HK-2 (cell line): ENCODE data around the gene SLC12A5.
A peak's percentile ranks its signal among the peaks of the same experiment; 100 is the strongest.
"Not testable (repeated sequence)": the region's sequence is repeated elsewhere in the genome, so short reads cannot be mapped to it uniquely, and the experiment has no call there.

Experiments used
- DNase-seq: peaks from one replicate; pipeline ENCODE4 v3.0.0-alpha.2; 2018; ENCODE audit not compliant: unreplicated experiment

Gene SLC12A5

GRCh38 chr20:46077642-46078305, 48.8 kb downstream of the SLC12A5 start:
- no peak for DNase-seq

- no peak for DNase-seq
Observed at GRCh38 chr20:46078954-46079353, 49.9 kb downstream of the SLC12A5 start.

DNA sequence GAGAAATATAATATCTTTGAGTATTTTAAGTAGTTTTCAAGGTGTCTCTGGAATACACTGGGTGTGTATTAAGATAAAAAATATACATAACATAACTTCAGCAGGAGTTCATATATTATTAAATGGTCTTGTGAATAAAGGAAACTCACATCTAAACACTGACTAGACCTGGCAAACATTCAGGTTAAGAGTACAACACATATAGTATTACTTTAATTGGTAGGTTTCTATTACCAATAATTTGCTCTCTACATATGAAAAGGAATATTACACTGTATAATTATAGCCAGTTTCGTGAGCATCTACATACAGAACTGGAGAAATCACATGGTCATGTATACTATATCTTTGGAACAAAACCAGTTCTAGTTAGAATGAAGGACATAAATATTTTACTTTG, 52.1 kb downstream of the SLC12A5 start:
- DNase-seq = no peak

DNA sequence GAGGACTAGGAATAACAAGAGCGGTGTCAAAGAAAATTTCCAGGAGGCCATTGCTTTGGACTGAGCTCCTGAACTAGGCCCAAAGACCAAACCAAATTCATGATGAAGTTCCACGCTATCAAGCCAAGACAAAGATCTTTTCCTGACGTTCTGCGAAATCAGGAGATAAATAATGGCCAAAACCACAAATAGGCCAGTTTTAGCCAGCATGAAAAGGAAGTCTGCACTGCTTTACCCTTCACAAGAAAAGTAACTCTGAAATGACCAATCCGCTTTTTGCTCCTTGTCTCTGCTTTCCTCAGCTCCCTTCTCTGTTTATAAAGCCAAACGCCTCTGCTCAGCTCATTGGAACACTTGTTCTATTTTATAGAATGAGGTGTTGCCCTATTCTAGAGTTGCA, 54.1 kb downstream of the SLC12A5 start:
- DNase-seq = no peak

DNA sequence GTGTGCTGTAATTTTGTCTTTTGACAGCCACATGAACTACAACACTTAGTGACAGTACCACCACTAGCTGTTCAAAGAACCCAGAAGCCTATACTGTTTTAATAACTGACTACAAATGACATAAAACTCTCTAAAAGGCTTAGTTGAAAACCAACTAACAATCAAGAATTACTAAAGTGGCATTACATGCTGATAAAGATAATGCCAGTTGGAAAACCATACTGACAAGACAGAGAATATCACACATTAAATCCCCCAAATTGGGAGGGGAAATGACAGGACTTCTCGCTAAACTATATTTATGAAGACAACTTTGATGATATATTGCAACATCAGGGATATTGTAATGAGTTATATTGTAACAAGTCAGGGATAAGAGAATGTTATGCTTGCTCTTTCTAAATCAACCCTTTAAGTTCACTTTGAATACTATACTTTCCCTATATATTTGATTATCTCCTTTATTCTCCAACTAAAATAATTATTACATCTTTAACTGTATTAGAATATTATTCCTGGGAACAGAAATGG, 54.6 kb downstream of the SLC12A5 start:
- DNase-seq = no peak

DNA sequence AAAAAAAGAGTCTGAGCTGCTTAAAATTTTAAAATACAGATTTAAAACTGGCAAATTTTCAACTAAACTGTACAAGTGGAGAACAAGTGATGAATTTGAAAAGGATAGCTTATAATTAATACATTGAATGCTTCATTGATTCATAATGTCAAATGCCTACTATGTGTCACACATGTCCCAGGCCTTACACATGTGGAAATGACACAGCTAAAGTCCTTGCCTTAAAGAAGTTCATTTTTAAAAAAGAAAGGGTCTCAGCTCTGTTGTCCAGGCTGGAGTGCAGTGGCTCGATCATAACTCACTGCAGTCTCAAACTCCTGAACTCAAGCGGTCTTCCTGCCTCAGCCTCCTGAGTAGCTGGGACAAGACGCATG, 55.8 kb downstream of the SLC12A5 start:
- no peak for DNase-seq

DNA sequence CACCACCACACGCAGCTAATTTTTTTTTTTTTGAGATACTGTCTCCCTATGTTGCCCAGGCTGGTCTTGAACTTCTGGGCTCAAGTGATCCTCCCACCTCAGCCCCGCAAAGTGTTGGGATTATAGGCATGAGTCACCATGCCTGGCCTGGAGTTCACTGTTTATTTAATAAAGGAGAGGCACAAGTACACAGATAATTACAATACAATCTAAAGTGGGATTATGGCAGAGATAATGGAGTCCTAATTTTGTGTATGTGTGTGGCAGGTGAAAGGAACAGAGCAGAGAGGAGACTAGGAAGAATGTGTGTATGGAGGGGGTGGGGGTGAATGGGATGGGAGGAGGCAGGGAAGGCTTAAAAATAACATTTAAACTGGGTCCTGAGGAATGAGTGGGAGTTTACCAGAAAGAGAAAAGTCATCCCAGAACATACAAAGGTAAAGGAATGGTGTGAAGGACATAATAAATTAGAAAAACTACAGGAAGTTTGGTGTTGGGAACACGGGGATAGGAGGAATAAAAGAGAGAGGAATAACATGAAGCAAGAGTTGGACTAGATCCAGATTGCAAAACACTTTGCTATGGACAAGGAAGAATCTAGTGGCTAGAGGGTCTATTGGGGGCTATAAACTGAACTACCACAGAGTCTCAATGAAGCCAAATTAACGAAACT, 56.3 kb downstream of the SLC12A5 start:
- no peak for DNase-seq

DNA sequence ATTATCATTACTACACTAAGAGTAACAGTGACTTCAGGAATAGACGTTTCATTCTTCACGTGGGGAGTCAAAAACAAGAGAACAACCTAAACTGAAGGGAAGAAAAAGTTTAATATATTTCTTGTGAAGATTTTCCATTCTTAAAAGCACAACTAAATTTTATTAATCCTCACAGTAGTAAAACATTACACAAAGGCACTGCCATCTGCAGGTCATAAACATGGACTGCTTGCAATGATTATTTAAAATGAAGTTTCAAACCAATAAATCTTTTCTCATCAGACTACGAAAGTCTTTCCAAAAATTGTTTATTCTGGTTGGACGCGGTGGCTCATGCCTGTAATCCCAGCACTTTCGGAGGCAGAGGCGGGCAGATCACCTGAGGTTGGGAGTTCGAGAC, 58.1 kb downstream of the SLC12A5 start:
- DNase-seq = no peak

DNA sequence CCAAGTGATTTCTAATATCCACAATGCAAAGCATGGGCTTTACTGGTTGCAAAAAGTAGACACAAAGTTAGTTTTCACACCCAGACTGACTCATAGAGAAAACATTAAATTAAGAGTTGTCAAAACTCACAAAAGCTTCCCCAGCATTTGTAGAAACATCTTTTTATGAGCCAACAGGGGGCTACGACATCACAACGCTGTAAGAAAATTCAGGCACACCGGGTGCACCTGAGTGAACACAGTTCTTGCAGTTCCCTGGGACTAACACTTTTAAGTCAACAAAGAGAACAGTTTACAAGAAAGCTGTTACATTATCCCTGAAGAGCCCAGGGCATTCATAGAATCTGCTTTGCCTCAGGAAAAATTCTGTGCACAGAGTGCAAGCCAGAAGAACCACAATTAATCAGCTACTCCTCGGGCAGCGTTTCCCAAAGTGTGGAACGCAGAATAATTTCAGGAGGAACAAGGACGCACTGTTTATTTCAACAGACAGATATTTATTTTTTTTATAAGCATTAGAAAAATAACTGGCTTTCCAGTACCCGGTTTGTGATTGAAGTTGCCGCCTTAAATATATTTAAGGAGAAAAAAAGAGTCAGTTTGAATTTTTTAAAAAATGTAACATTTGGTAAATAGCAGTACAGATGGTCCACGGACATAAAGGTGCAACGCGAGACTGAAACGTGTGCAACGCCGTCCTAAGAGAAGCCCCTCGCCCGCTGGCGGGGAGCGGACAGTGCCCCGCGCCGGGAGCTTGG, 59.6 kb downstream of the SLC12A5 start:
- no peak for DNase-seq

- DNase-seq = no peak
Observed at GRCh38 chr20:46089167-46089416, 60.1 kb downstream of the SLC12A5 start.

GRCh38 chr20:46089417-46090388, 60.7 kb downstream of the SLC12A5 start, which contains the start of gene NCOA5:
Gene NCOA5 (minus strand): TSS chr20:46089962. CDS start chr20:46079424, 10,538 bp downstream.
- DNase-seq = peak; percentile 98

GRCh38 chr20:46091622-46092535, 62.9 kb downstream of the SLC12A5 start:
- not testable (repeated sequence) for DNase-seq

DNA sequence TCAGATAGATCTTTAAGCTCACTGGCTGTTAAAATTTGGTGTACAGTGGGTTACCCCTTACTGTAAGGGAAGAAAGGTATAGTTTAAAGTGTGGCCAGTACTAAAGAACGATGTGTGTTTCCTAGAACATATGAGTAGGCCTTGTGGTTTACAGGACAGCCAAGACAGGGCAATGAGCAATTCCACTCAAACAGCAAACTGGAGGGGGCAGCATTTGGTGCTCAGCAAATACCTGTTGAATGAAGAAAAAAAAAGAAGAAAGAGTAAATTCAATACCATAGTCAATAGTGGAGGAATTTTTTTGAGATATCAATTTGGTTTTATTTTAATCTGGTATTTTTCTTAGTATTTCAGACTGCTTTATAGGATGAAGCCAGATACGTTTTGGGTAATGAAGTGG, 64.5 kb downstream of the SLC12A5 start:
- no peak for DNase-seq

DNA sequence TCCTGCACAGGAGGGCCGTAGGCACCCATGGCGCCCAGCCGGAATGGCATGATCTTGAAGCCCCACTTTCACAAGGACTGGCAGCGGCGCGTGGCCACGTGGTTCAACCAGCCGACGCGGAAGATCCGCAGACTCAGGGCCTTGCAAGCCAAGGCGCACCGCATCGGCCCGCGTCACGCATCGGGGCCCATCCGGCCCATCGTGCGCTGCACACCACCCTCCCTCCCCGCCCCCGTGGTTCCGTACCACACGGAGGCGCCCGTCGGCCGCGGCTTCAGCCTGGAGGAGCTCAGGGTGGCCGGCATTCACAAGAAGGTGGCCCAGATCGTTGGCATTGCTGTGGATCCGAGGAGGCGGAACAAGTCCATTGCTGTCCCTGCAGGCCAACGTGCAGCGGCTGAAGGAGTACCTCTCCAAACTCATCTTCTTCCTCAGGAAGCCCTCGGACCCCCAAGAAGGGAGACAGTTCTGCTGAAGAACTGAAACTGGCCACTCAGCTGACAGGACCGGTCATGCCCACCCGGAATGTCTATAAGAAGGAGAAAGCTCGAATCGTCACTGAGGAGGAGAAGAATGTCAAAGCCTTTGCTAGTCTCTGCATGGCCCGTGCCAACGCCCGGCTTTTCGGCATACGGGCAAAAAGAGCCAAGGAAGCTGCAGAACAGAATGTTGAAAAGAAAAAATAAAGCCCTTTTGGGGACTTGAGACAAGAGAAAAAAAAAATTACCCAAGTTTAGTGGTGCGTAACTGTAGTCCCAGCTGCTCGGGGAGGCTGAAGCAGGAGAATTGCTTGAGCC, 70.7 kb downstream of the SLC12A5 start:
- DNase-seq = peak; percentile 51

DNA sequence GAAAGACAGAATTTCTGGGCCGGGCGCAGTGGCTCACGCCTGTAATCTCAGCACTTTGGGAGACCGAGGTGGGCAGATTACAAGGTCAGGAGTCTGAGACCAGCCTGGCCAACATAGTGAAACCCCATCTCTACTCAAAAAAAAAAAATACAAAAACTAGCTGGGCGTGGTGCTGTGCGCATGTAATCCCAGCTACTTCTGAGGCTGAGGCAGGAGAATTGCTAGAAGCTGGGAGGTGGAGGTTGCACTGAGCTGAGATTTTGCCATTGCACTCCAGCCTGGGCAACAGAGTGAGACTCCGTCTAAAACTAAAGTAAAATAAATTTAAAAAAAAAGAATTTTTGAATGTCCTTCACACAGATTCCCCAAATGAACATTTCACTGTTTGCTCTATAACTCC, 71.4 kb downstream of the SLC12A5 start:
- DNase-seq = not testable (repeated sequence)

- no peak for DNase-seq
Observed at GRCh38 chr20:46100988-46101387, 72.0 kb downstream of the SLC12A5 start.

DNA sequence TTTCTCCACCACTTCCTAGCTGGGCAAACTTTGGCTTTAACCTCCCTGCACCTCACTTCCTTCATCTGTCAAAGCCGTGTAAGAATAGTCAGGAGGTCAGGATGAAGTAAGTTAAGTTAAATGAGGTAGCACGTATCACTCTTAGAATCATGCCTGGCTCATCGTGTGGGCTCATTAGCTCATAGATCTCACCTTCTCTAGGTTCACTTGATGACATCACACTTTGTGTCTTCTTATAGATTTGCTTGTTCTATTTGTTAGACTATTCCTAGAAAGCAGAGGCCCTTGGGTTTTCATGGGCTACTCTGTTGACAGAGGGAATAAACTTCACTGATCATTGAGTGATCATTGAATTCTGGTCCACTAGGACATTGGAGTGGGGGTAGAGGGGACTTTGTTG, 72.9 kb downstream of the SLC12A5 start:
- DNase-seq = no peak

- DNase-seq = no peak
Observed at GRCh38 chr20:46102940-46103339, 73.9 kb downstream of the SLC12A5 start.

GRCh38 chr20:46104262-46104661, 75.2 kb downstream of the SLC12A5 start:
- no peak for DNase-seq

DNA sequence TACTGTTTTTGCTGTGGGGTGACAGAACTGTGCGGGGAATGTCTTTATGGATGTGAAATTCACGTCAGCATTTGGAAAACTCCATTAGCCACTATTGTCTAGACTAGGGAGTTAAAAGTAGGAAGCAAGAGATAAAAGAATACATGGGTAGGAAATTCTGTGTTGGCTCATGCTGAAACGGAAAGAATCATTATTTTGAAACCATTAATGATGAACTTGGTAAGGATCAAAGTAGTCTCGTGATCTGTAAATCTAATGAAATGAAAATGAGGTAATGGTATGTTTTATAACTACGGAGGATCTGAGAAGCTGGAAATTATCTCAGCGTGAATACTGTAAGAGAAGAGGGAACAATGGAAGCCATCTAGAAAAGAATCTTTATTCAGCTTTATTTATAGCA, 78.0 kb downstream of the SLC12A5 start:
- no peak for DNase-seq
